ENCODE data around the gene EPS8L2. TPM values are rescaled to one million over a fixed set of nuclear protein-coding genes. Genes with fewer than 3 reads are reported as not detected.

The EPS8L2 gene
- total and polyA plus RNA-seq, 2 of the 8 experiments (the other 6 are each of a cell fraction or from before 2014, with no cell fraction given): 38.5 to 57.0 TPM

DNA sequence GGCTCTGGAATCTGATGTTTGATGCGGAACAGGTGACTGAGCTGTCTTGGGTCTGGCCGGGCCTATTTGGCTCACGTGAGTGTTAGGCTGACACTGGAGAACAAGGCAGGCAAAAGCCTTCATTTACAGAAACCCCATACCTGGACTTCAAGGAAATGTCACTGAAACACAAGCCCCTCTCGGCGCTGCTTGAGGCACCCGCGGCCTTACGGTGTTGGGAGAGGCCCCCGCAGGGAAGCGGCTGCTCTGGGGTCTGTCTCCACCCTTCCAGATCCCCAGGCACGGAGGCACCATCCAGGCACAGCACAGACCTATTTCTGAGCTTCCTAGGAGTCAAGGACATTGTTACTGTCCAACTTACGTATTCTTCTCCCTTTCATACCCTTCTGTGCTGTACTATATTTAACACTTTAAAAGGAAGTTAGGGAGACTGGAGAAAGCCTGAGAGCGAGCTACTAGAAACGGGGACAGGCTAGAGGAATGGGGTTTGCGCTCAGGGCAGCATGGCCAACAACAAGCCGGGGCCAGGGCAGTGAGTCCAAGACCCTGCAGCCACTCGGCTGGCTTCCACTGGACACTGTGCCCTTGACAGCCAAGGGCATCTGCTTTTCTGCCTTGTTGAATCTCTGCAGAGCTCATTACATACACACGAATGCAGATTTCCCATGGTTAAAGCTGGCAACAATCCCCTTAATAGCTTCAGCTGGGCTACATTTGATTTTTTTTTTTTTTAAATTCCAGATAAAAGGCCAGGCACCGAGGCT, 45.2 kb upstream of the EPS8L2 start (continued):
- TF ChIP-seq JUND (IDR thresholded peaks at IDR 0.05; ENCODE audit: low read length) (no peak), HDAC2 (IDR thresholded peaks at IDR 0.05; ENCODE audit: borderline replicate concordance in 1 of 2, low read depth in 2 of 2, low read length in 2 of 2) (no peak), CBX8 (IDR thresholded peaks at IDR 0.05; ENCODE audit: borderline replicate concordance, low read depth, low read length) (no peak), RNF2 (IDR thresholded peaks at IDR 0.05; ENCODE audit: borderline replicate concordance, low read depth, low read length, missing control alignments, poor library complexity, severe bottlenecking) (no peak), JUN (IDR thresholded peaks at IDR 0.05; ENCODE audit: low read depth, low read length) (no peak), KDM1A (IDR thresholded peaks at IDR 0.05; ENCODE audit: borderline replicate concordance, low read length) (no peak), EGR1 (IDR thresholded peaks at IDR 0.05; ENCODE audit: borderline replicate concordance, low read depth, low read length) (no peak), BACH1 (IDR thresholded peaks at IDR 0.05; ENCODE audit: low read length) (no peak)

Data from H1 (cell line).